ENCODE data around the gene TNNT2. TPM values are rescaled to one million over a fixed set of nuclear protein-coding genes. Genes with fewer than 3 reads are reported as not detected.
A peak's percentile ranks its signal among the peaks of the same experiment; 100 is the strongest.

The TNNT2 gene
- total and polyA plus RNA-seq, 2 donors from 2014 or later, result 2.1 to 117 TPM

DNA sequence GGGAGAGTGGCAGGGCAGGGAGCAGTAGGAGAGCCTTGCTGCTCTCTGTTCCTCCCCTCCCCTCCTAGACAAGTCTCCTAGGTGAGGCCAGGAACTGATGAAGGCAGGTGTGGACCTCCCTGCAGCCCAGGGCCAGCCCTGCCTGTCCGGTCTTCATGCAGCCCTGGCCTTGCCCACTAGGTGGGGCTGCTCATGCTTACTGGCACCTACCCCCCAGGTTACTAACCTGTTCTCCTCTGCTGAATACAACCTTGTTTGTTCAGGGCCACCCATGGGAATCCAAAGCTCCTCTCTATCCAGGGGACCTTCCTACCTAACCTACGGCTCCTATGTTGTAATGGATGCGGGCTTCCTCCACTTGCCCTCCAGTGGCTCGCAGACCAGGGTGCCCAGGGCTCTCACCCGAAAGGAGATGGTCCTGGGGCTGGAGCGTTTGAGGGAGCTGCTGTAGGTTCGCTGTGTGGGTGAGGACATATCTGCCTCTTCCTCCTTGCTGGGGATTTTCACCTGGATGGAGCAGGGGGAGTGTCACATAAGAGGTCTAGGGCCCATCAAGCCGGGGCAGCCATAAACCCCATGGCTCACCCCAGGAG, 7.9 kb upstream of the TNNT2 start:
- no peak overlapping the region for H3K27ac ChIP-seq (ENCODE audit: low read depth in 2 of 2, low read length in 2 of 2)

DNA sequence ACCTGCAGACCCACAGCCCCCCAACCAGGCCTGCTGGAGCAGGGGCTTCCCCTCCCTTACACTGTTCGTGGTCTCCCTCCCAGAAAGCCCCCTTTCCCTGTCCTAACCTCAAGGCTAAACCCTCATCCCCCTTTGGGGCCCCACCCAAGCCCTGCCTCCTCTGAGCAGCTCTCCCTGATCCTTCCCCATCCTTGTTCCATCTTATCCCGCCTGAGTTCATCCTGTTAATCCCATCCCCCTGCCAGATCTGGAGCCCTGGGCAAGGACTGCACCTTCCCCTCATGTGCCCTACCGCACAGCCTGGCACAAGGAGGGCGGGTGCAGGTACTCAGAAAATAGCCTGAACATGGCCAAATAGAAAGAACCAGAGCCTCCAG, 6.9 kb upstream of the TNNT2 start:
- no peaks in the 10 kb centered on the region for H3K27me3 ChIP-seq (ENCODE audit: control insufficient read depth, insufficient read depth, low read length)
- peaks cover 0 to 7% (median 6%) of the 10 kb centered on the region in 3 donors for H3K4me1 ChIP-seq (ENCODE audit: control insufficient read depth in 2 of 3, insufficient read depth in 2 of 3, low read depth in 1 of 3, low read length in 3 of 3)
- H3K9ac ChIP-seq (ENCODE audit: low read length in 3 of 3), result no peak overlapping the region
- intact Hi-C loops (cut with DNase I), result no loop called here
- H3K36me3 ChIP-seq (ENCODE audit: control insufficient read depth in 2 of 3, insufficient read depth in 3 of 3, low read length in 3 of 3), result peaks cover 0 to 15% (median 0%) of the 10 kb centered on the region in 3 donors
- no peak for DNase-seq
- FAIRE-seq, result no peak
- TF ChIP-seq, protein P1, sequence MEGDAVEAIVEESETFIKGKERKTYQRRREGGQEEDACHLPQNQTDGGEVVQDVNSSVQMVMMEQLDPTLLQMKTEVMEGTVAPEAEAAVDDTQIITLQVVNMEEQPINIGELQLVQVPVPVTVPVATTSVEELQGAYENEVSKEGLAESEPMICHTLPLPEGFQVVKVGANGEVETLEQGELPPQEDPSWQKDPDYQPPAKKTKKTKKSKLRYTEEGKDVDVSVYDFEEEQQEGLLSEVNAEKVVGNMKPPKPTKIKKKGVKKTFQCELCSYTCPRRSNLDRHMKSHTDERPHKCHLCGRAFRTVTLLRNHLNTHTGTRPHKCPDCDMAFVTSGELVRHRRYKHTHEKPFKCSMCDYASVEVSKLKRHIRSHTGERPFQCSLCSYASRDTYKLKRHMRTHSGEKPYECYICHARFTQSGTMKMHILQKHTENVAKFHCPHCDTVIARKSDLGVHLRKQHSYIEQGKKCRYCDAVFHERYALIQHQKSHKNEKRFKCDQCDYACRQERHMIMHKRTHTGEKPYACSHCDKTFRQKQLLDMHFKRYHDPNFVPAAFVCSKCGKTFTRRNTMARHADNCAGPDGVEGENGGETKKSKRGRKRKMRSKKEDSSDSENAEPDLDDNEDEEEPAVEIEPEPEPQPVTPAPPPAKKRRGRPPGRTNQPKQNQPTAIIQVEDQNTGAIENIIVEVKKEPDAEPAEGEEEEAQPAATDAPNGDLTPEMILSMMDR (IDR thresholded peaks at IDR 0.05; ENCODE audit: borderline replicate concordance, extremely low read depth, insufficient read depth), result no peak
- no peak overlapping the region for H3K27ac ChIP-seq (ENCODE audit: low read depth in 2 of 2, low read length in 2 of 2)
- no peak overlapping the region for H3K4me3 ChIP-seq (ENCODE audit: low read length in 3 of 3)
- no peaks in the 10 kb centered on the region for H3K9me3 ChIP-seq (ENCODE audit: control insufficient read depth in 2 of 3, insufficient read depth in 1 of 3, low read length in 3 of 3)

More for the DNA sequence above, 7.9 kb upstream of the TNNT2 start:
- peak in 4 of 5 donors; percentile 74 to 80 (median 77) for DNase-seq
- no peaks in the 10 kb centered on the region for H3K27me3 ChIP-seq (ENCODE audit: control insufficient read depth, insufficient read depth, low read length)
- intact Hi-C loops (cut with DNase I), result no loop called here
- H3K4me1 ChIP-seq (ENCODE audit: control insufficient read depth in 2 of 3, insufficient read depth in 2 of 3, low read depth in 1 of 3, low read length in 3 of 3), result peaks cover 0 to 7% (median 6%) of the 10 kb centered on the region in 3 donors
- H3K9ac ChIP-seq (ENCODE audit: low read length in 3 of 3), result no peak overlapping the region
- no peak for FAIRE-seq
- TF ChIP-seq, protein P1 (IDR thresholded peaks at IDR 0.05; ENCODE audit: borderline replicate concordance, extremely low read depth, insufficient read depth), result peak; percentile 77
- H3K4me3 ChIP-seq (ENCODE audit: low read length in 3 of 3), result no peak overlapping the region
- H3K36me3 ChIP-seq (ENCODE audit: control insufficient read depth in 2 of 3, insufficient read depth in 3 of 3, low read length in 3 of 3), result peaks cover 0 to 15% (median 0%) of the 10 kb centered on the region in 3 donors
- H3K9me3 ChIP-seq (ENCODE audit: control insufficient read depth in 2 of 3, insufficient read depth in 1 of 3, low read length in 3 of 3), result no peaks in the 10 kb centered on the region

- H3K27ac ChIP-seq (ENCODE audit: low read depth in 2 of 2, low read length in 2 of 2), result no peak overlapping the region
- no peaks in the 10 kb centered on the region for H3K9me3 ChIP-seq (ENCODE audit: control insufficient read depth in 2 of 3, insufficient read depth in 1 of 3, low read length in 3 of 3)
- intact Hi-C loops (cut with DNase I), result no loop called here
- peaks cover 0 to 9% (median 0%) of the 10 kb centered on the region in 3 donors for H3K36me3 ChIP-seq (ENCODE audit: control insufficient read depth in 2 of 3, insufficient read depth in 3 of 3, low read length in 3 of 3)
- H3K4me3 ChIP-seq (ENCODE audit: low read length in 3 of 3), result no peak overlapping the region
- no peaks in the 10 kb centered on the region for H3K27me3 ChIP-seq (ENCODE audit: control insufficient read depth, insufficient read depth, low read length)
- DNase-seq (peak in 3 of 5 donors; percentile 57 to 80 (median 62)), FAIRE-seq (no peak)
- TF ChIP-seq, protein P1 (IDR thresholded peaks at IDR 0.05; ENCODE audit: borderline replicate concordance, extremely low read depth, insufficient read depth), result no peak
- H3K4me1 ChIP-seq (ENCODE audit: control insufficient read depth in 2 of 3, insufficient read depth in 2 of 3, low read depth in 1 of 3, low read length in 3 of 3), result peaks cover 0 to 7% (median 6%) of the 10 kb centered on the region in 3 donors
- no peak overlapping the region for H3K9ac ChIP-seq (ENCODE audit: low read length in 3 of 3)
Measured at GRCh38 chr1:201383647-201384405, 6.3 kb upstream of the TNNT2 start.

All from kidney (tissue), 14 donors.